GM10248 (cell line): ENCODE results near the gene SLC22A23.

Experiments used
- CTCF ChIA-PET: fragments of 300-600 bp; sonication (Branson Sonifier 250); formaldehyde crosslinking; extraction: SDS; loops from one replicate; lab custom pipeline; 2021; ENCODE audit warnings: antibody characterized with exemption; lab: Yijun Ruan, JAX
- POLR2A ChIA-PET: fragments of 350-650 bp; sonication (Branson Sonifier 250); formaldehyde crosslinking; extraction: SDS; loops from one replicate; lab custom pipeline; 2020; ENCODE audit warnings: antibody characterized with exemption; lab: Yijun Ruan, JAX
- DNase-seq: peaks from one replicate; pipeline ENCODE4 v3.0.0; 2012; ENCODE audit errors: extremely low spot score
- TF ChIP-seq, protein P1 (sequence below): IDR thresholded peaks from 2 replicates; pipeline ENCODE4 v1.5.1; 2012; ENCODE audit warnings: mild to moderate bottlenecking, low read depth; ENCODE audit errors: extremely low read depth, missing control alignments, control extremely low read depth

SLC22A23 gene

DNA sequence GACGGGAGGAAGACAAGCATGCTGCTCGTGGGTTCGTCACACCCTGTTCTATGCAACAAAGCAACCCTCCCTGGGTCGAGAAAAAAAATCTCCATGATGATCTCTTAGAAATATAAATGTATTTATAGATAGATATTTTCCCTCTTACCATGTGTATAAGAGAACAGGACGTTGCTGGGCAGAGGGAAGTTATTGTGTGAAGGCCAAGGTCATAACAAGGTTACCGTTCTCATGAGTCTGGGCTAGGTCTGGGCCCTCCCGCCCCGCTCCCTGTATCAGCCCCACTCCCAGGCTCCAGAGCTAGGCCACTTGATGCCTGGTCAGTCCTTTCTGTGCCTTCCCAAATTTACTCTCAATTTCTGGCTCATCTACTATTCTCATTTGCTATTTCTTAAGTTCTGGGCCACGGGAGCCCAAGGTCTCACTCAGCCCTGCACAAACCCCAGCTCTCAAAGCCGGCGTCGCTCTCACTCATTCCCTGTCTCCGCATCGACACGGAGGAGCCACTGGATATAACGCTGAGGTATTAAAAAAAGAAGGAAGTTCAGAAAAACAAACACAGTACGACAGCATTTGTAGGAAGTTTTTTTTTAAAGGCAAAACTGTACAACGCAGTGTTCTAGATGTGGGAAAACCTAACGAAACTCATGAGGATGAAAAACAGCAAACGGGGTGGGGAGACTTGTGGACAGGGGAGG is 101.3 kb downstream of the SLC22A23 start:
- TF ChIP-seq, protein P1, sequence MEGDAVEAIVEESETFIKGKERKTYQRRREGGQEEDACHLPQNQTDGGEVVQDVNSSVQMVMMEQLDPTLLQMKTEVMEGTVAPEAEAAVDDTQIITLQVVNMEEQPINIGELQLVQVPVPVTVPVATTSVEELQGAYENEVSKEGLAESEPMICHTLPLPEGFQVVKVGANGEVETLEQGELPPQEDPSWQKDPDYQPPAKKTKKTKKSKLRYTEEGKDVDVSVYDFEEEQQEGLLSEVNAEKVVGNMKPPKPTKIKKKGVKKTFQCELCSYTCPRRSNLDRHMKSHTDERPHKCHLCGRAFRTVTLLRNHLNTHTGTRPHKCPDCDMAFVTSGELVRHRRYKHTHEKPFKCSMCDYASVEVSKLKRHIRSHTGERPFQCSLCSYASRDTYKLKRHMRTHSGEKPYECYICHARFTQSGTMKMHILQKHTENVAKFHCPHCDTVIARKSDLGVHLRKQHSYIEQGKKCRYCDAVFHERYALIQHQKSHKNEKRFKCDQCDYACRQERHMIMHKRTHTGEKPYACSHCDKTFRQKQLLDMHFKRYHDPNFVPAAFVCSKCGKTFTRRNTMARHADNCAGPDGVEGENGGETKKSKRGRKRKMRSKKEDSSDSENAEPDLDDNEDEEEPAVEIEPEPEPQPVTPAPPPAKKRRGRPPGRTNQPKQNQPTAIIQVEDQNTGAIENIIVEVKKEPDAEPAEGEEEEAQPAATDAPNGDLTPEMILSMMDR = no peak
- DNase-seq = no peak
- POLR2A ChIA-PET = no interaction called here
- CTCF ChIA-PET = interaction anchor here (1.0 to 1.1 kb wide), 2 partner anchors 9 to 55 kb away, joined by 3 read pairs; no protein-coding TSS in a partner anchor

DNA sequence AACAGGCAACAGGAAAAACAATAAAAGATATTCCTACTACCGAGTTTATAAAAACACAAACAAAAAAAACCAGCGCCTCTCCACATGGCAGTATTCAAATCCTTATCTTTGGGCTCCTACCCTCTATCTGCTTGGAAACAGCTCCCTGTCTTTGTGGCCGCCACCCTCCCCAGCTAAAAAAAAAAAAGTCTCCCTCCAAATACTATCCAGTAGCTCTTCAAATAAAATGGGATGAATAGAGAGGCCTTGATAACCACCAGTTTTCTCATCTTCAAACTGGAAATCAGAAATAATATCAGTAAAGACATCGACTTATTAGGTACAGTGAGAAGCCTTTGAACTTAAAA is 101.9 kb downstream of the SLC22A23 start:
- CTCF ChIA-PET = interaction anchor here (1.1 kb wide), 1 partner anchor 9 kb away, joined by 3 read pairs; no protein-coding TSS in a partner anchor
- TF ChIP-seq, protein P1 = no peak
- POLR2A ChIA-PET = no interaction called here
- DNase-seq = no peak

DNA sequence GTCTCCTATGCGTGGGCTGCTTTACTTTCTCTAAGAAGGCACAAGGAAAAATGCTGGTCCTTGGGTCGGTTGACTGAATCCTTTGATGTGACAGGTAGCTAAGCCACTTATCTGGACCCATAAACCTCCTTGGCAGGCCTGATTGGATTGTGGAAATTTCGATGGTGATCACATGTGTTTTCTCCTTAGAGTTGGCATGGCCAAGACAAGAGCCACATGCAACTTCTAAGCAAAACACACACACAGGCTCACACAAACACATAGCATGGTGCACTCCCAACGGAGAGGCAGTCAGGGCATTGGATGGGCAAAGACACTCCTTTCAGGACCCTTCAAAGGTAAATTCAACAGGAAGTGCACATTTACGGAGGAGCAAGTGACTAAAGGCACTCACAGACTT is 102.9 kb downstream of the SLC22A23 start:
- DNase-seq = no peak
- CTCF ChIA-PET = interaction anchor here (1.2 kb wide), 1 partner anchor 19 kb away, joined by 4 read pairs; no protein-coding TSS in a partner anchor
- POLR2A ChIA-PET = no interaction called here
- TF ChIP-seq, protein P1 = no peak

DNA sequence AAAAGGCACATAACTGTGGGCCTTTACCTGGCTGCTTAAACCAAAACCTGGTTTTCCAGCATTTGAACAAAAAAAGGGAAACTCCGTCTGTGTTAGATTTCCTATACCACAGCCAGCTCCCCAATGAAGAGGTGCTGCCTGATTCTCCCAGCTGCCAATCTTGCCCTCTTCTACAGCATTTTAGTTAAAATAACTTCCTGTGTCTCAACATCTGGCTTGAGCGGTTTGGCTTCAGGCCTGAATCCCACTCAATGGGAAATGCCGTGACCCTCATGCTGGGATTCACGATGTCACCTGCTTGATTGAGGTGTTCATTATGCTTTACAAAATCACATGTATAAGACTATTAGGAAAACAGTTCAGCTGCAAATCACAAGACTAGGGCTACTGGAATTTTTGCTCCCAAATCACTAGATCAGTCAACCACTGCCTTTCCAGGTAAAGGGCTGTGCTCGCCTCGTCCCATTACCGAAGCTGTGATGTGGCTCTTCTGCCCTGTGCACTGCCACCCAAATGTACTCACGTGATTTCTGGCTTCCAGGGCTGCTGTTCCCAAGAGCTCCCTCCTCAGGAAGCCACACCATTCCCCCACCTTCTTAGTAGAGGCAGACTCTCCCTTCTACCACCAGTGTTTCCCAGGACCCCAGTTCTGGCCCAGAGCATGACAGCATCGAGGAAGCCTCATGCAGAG is 103.5 kb downstream of the SLC22A23 start:
- POLR2A ChIA-PET = no interaction called here
- no peak for DNase-seq
- CTCF ChIA-PET = interaction anchor here (1.2 kb wide), 1 partner anchor 19 kb away, joined by 4 read pairs; no protein-coding TSS in a partner anchor
- TF ChIP-seq, protein P1 = no peak

DNA sequence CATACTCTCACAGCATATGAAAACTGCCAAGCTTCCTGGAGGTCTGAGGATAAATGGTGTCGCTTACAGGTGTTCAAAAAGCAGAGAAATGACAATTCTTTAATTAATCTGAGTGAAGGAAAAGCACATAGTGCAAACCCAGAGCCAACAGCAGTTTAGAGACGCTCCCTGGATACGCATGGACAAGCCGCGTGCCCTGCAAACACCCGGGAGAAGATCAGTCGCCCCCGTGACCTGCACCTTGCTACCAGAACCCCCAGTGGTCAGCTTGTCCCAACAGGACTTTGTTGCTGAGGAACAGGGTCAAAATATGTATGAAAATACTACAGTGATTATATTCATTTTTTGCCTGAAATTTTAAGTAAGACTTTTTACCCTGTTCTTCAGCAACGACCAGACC is 104.2 kb downstream of the SLC22A23 start:
- ChIA-PET CTCF (interaction anchor here (1.2 kb wide), 1 partner anchor 20 kb away, joined by 4 read pairs; no protein-coding TSS in a partner anchor), POLR2A (no interaction called here)

More for the DNA sequence above, 104.2 kb downstream of the SLC22A23 start:
- no peak for DNase-seq
- TF ChIP-seq, protein P1 = no peak
